GM19099 (cell line): ENCODE measurements around the gene TMC8.
A peak's percentile ranks its signal among the peaks of the same experiment; 100 is the strongest.

ENCODE experiments used
- POLR2A ChIP-seq: IDR thresholded peaks from 3 replicates; pipeline ENCODE4 v1.6.1; 2011; ENCODE audit warnings: low read depth; ENCODE audit not compliant: insufficient read length; ENCODE audit errors: extremely low read depth

Gene TMC8

GRCh38 chr17:78130437-78131101, at the start of gene TMC8:
TMC8 (plus strand) TSS chr17:78130771; CDS start chr17:78131589, 818 bp downstream.
- TF ChIP-seq POLR2A = peak; percentile 65

- no peak for TF ChIP-seq POLR2A
Measured at GRCh38 chr17:78081551-78081950, 49.0 kb upstream of the TMC8 start.

- TF ChIP-seq POLR2A = no peak
Measured at GRCh38 chr17:78082988-78083387, 47.6 kb upstream of the TMC8 start.

GRCh38 chr17:78086740-78087139, 43.8 kb upstream of the TMC8 start:
- no peak for TF ChIP-seq POLR2A

- no peak for TF ChIP-seq POLR2A
Measured at GRCh38 chr17:78088529-78088928, 42.0 kb upstream of the TMC8 start.

- no peak for TF ChIP-seq POLR2A
Measured at GRCh38 chr17:78089576-78090281, 40.8 kb upstream of the TMC8 start.

- TF ChIP-seq POLR2A = no peak
Measured at GRCh38 chr17:78092794-78093324, 37.7 kb upstream of the TMC8 start.

- no peak for TF ChIP-seq POLR2A
Measured at GRCh38 chr17:78095035-78095434, 35.5 kb upstream of the TMC8 start.

- no peak for TF ChIP-seq POLR2A
Measured at GRCh38 chr17:78096093-78096492, 34.5 kb upstream of the TMC8 start.

GRCh38 chr17:78101112-78101511, 29.5 kb upstream of the TMC8 start:
- TF ChIP-seq POLR2A = no peak

GRCh38 chr17:78101542-78101941, 29.0 kb upstream of the TMC8 start:
- TF ChIP-seq POLR2A = no peak

GRCh38 chr17:78103311-78103710, 27.3 kb upstream of the TMC8 start:
- no peak for TF ChIP-seq POLR2A

GRCh38 chr17:78104540-78104941, 26.0 kb upstream of the TMC8 start:
- no peak for TF ChIP-seq POLR2A

- TF ChIP-seq POLR2A = no peak
Measured at GRCh38 chr17:78105101-78105500, 25.5 kb upstream of the TMC8 start.

- no peak for TF ChIP-seq POLR2A
Measured at GRCh38 chr17:78105551-78105950, 25.0 kb upstream of the TMC8 start.

- TF ChIP-seq POLR2A = no peak
Measured at GRCh38 chr17:78106211-78106610, 24.4 kb upstream of the TMC8 start.
